HG03066 (cell line): ENCODE data around the gene FGF19.

Source experiments
- ATAC-seq: cut with Tn5 transposase; IDR thresholded peaks from one replicate; pipeline ENCODE4 v1.9.1; 2021; ENCODE audit warnings: low read depth; ENCODE audit not compliant: unreplicated experiment

The FGF19 gene

DNA sequence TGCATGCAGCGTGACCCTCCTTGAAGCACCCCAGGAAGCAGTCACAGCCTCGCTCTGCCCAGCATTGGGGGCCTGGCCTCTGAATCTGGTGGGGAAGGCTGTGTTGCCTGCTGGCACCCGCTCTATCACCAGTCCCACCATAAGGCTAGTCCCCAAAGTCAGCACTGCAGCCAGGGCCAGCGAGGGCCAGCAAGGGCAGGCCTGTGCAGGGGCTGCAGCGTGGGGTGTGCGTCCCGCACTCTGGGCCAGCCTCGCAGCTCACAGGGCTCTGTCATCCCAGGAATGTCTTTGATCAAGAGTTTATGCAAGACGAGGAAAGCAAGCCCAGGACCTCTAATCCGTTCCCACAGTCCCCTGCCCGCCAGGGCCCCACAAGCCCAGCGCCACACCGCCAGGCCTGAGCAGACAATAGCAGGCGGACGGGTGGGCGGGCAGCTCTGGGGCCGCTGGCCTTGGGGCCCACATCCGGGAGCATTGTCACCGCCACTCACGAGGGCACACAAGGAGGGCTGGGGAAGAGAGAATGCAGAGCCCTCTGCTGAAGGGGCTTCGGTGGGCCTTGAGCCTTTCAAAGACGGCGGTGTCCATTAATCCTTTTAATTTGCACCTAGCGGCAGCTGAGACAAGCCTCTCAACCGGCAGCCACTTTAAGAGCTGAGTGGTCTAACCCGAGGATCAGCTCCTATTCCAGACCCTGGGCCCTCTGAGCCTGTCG is 45.8 kb downstream of the FGF19 start:
- no peak for ATAC-seq

DNA sequence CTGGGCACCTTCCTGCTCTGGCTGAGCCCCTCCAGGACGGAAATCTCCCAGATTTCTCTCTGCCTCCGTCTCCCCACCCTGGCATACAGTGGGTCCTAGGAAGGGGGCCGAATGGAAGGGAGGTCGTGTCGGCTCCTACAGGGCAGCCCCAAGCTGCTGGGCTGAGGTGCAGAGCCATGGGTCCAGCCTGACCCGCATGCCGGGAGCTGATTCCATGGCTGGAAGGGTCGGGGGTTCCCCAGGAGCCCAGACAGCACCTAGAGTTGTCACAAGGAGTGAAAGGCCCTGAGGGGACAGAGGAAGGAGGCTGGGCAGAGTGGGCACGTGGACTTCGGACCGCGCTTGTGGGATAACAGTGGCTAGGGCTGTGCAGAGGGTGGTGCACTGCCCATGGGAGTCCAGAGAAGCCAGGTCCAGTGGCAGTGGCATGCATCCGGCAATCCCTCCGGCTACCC is 46.3 kb downstream of the FGF19 start:
- ATAC-seq: no peak

DNA sequence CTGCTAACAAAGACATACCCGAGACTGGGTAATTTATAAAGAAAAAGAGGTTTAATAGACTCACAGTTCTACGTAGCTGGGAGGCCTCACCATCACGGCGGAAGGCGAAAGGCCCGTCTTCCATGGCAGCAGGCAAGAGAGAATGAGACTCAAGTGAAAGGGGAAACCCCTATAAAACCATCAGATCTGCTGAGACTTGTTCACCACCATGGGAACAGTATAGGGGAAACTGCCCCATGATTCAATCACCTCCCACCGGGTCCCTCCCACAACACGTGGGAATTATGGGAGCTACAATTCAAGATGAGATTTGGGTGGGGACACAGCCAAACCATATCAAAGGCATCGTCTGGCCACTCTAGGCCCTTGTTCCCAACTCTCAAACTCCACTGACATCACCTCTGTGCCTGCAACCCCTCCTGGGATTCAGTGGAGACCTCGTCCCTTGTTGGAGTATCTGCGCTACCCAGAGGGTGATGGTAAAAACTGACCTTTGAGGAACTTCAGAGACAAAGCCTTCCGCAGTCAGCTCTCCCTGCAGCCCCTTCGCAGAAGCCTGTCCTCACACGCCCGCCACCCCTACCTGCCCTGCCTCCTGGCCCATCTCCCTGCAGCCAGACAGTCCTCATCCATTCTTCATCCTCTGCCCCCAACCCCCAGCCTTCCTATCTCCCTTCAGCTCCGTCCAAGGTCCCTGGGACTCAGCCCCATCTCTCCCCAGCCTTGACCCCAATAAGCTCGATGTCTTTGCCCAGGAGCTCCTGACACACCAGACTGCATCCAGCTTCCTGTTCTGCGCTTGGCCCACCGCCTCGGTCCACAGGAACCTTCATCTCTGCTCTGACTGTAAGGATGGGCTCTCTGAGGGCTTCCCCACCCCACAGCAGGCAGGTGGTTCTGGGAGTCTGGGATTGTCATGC is 47.0 kb downstream of the FGF19 start:
- ATAC-seq: no peak

DNA sequence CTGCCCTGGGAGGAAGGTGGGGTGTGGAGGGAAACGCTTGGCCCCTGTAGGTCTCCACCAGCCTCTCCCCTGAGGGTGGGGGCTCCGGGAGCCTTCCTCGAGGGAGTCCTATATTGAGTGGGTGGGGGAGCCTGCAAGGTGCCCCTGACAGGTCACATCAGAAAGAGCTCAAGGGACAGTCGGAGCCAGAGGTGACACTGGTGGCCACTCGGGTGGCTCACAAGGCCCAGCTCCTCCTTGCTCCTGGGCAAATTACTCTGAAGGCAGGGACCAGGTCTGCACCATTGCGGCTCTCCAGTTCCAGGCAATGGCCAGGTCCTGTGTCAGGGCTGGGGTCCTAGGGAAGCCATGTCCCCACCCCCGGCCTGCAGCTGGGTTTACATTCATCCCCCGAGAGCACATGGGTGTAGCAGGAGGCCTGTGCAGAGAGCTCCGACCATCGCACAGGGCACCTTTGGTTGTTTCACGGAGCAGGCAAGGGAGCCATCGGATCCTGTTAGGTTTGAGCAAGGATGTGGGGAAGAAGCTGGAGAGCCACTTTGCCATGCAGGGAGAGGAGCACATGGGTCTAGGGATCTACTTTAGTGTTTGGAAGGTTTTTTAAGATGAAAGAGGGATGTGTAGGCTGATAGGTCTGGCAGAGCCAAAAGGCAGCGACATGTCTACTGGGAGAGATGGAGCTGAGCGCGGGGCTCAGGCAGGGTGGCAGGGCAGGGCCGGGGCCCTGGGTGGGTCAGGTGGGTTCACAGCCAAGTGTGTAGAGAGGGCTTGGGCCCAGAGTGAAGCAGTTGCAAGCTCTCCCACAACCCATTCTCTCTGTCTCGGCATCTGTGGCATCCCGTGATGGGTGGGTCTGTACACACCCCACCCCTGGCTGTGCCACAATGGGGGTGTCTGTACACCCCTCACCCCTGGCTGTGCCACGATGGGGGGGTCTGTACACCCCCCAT is 48.1 kb downstream of the FGF19 start:
- no peak for ATAC-seq

DNA sequence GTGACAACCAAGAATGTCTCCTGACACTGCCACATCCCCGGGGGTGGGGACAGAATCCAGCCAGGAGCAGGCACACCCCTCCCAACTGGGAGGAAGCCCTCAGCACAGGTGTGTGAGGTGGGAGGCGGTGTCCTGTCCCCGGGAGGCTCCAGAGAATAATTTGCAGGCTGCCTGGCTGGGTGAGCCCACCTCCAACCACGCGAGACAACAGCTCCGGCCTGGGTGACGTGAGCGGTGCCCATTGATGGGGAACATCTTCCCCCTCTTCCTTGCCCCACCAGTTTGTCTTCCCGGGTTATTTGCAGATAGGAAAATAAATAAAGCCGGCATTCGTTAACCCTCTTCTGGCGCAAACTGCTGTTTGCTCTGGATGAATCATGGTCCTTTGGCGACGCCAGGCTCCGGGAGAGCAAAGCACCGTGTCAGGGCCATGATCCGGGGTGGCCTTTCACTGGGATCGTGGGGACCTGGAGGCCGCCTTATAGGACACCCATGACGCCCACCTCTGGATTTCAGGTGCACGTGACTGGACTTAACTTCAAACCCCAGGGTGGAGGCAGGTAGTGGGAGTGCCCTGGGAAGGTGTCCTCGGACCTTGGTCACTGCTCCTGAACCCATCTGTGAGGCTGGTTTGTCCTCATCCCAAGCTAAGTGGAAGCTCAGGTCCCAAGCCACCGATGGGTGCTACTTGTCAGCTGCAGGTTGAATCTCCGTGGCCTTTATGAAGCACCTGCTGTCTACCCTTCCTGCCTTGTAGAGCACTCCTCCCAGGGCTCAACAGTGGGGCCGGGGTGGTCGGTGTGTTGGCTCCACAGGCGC is 49.0 kb downstream of the FGF19 start:
- no peak for ATAC-seq

DNA sequence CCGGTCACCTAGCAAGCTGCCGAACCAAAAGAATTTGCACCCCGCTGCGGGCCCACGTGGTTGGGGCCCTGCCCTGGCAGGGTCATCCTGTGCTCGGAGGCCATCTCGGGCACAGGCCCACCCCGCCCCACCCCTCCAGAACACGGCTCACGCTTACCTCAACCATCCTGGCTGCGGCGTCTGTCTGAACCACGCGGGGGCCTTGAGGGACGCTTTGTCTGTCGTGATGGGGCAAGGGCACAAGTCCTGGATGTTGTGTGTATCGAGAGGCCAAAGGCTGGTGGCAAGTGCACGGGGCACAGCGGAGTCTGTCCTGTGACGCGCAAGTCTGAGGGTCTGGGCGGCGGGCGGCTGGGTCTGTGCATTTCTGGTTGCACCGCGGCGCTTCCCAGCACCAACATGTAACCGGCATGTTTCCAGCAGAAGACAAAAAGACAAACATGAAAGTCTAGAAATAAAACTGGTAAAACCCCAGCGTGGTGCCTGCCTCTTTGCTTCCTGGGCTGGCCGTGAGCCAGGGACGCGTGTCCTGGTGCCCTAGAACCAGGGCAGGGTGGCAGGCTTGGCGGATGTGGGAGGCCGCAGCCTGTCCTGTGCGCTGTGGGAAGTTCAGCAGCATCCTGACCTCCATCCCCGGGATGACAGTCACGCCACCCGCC is 49.7 kb downstream of the FGF19 start:
- ATAC-seq: no peak

DNA sequence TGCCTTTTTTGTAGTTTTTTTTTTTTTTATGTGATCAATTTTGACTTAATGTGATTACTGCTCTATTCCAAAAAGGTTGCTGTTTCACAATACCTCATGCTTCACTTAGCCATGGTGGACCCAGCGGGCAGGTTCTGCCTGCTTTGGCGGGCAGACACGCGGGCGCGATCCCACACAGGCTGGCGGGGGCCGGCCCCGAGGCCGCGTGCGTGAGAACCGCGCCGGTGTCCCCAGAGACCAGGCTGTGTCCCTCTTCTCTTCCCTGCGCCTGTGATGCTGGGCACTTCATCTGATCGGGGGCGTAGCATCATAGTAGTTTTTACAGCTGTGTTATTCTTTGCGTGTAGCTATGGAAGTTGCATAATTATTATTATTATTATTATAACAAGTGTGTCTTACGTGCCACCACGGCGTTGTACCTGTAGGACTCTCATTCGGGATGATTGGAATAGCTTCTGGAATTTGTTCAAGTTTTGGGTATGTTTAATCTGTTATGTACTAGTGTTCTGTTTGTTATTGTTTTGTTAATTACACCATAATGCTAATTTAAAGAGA is 50.3 kb downstream of the FGF19 start:
- no peak for ATAC-seq

DNA sequence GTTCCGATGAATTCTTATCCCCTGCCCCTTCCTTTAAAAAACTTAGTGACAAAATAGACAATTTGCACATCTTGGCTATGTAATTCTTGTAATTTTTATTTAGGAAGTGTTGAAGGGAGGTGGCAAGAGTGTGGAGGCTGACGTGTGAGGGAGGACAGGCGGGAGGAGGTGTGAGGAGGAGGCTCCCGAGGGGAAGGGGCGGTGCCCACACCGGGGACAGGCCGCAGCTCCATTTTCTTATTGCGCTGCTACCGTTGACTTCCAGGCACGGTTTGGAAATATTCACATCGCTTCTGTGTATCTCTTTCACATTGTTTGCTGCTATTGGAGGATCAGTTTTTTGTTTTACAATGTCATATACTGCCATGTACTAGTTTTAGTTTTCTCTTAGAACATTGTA is 50.8 kb downstream of the FGF19 start:
- ATAC-seq: no peak

DNA sequence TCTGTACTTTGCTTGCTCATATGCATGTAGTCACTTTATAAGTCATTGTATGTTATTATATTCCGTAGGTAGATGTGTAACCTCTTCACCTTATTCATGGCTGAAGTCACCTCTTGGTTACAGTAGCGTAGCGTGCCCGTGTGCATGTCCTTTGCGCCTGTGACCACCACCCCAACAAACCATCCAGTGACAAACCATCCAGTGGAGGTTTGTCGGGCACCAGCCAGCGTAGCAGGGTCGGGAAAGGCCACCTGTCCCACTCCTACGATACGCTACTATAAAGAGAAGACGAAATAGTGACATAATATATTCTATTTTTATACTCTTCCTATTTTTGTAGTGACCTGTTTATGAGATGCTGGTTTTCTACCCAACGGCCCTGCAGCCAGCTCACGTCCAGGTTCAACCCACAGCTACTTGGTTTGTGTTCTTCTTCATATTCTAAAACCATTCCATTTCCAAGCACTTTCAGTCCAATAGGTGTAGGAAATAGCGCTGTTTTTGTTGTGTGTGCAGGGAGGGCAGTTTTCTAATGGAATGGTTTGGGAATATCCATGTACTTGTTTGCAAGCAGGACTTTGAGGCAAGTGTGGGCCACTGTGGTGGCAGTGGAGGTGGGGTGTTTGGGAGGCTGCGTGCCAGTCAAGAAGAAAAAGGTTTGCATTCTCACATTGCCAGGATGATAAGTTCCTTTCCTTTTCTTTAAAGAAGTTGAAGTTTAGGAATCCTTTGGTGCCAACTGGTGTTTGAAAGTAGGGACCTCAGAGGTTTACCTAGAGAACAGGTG is 51.8 kb downstream of the FGF19 start:
- no peak for ATAC-seq

DNA sequence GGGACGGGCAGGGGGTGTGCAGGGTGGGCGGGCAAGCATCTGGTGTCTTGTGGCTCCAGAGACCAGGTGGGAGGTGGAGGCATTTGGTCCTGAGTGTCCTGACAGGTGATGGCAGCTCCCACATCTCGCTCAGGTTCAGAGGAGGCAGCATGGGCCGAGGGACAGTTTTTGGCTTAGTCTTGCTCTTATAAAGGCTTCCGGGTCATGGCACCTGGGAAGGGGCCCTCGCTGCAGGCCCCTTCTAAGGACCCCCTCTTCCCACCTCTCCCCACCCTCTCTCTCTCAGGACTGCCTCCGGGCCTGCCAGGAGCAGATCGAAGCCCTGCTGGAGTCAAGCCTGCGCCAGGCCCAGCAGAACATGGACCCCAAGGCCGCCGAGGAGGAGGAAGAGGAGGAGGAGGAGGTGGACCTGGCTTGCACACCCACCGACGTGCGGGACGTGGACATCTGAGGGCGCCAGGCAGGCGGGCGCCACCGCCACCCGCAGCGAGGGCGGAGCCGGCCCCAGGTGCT is 52.9 kb downstream of the FGF19 start:
- no peak for ATAC-seq

DNA sequence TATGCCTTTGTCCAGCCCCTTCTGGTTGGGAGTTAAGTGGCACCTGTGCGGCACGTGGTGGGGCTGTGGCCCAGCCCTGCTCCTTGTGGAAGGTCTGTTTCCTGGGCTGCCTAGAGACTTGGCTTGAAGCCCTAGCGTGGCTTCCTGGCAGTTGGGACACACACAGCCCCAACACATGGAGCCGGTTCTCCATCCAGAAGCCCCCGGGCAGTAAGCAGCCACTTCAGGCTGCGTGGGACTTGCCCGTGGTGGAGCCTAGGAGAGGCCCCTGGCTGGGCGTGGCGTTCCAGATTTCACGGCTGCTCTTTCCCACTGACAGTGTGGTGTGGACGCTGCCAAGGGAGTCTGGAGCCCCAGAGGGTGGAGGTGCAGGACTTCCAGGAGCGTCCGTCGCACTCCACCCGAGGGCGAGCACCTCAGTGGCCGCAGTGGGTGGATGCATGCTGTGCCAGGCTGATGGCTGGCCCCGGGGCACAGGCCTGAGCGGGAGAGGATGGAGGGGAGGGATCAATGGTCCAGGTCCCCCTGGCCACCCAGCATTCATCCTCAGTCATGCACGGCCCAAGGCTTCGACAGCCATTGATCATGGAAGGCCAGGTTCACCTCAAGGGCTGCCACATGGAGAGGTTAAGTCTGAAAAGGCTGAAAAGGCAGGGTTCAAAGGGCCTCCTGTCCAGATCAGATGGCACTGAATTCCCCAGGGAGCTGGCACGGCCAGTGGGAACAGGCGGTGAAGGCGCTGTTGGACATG is 53.6 kb downstream of the FGF19 start:
- ATAC-seq: no peak

DNA sequence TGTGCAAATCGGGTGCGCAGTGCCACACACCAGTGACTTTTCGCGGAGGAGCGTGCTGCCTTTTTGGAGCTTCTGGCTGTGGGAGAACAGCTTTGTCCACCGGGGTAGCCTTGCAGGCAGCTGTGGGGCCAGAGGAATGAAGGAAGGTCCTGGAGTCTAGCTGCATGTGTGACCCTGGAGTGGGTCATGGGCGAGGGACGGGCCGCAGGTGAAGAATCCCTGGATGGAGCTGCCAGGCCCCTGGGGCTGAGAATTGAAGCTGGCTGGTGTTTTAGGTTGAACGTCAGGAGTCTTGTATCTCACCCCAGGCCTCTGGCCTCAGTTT is 54.3 kb downstream of the FGF19 start:
- no peak for ATAC-seq

DNA sequence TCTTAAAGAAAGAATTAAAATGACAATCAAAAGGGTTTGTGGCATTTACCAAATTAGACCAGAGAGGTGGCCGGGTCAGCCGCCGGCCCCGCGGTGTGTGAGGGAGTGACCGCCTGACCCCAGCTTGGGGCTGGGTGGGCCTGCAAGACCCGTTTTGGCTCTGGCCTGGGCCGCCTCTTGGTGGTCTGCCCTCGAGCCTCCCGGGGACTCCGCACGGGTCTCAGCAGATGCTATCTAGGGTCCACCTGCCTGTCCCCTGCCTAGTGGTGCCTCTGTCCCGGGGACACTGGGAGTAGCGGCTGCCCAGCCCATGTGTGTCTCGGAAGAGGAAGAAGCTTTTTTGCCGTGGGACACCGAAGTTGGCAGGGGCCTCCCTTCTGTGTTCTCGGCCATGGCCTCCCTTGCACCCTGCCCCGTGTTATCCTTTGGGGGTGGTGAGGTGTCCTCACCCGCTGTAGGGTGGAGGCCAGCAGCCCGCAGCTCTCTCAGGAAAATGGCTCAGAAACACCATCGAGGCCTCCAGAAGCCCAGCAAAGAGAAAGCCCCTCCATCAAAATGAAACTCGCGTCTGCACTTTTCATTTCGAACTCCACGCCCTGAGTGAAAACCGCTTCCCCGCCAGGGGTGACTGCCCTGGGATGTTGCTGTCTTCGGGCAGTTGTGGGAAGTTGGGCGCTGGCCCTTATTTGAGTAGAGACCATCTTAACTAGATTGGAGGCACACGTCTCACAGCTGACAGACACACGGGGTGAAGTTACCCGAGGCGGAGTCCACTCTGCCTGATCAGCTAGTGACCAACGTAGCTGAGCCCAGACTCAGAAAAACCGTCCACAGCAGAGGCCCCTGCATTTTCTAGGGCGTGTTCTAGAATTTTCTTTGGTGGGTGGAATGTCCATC is 54.9 kb downstream of the FGF19 start:
- ATAC-seq: no peak
